Measurements from ENCODE around the gene LRRC74B.
"Not testable (repeated sequence)": the region's sequence is repeated elsewhere in the genome, so short reads cannot be mapped to it uniquely, and the experiment has no call there.

Gene LRRC74B

GRCh38 chr22:21077884-21078508, 32.2 kb downstream of the LRRC74B start:
- no peak for DNase-seq

- no peak for DNase-seq
Observed at GRCh38 chr22:21078916-21079315, 33.2 kb downstream of the LRRC74B start.

- no peak for DNase-seq
Observed at GRCh38 chr22:21079493-21079892, 33.7 kb downstream of the LRRC74B start.

DNA sequence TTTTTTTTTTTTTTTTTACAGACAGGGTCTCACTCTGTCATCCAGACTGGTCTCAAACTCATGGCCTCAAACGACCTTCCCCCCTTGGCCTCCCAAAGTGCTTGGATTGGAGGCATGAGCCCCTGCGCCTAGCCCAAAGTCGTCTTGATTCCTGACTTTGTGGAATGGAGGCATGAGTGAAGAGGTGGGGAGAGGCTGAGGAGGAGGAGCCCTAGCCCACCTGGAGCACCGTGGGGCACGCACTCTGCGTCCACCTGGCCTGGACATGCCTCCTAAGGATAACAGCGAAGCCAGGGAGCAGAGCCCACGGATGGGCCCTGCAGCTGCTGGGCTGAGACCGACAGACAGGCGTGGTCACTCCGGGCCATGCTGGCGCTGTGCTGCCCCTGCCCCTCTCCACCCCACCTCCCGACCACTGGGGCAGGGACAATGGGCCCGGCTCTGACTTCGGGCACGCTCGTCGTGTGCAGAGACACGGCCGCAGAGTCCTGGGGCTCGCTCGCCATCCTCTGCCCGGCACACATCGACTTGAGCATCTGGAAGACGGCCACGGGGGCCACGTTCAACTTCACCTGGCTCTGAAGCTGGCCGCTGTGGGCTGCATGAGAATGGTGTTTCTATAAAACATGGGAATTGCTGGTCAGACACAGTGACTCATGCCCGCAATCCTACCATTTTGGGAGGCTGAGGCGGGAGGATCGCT, 34.8 kb downstream of the LRRC74B start:
- no peak for DNase-seq

- DNase-seq, result no peak
Observed at GRCh38 chr22:21082248-21082647, 36.5 kb downstream of the LRRC74B start.

- DNase-seq, result no peak
Observed at GRCh38 chr22:21087119-21087518, 41.4 kb downstream of the LRRC74B start.

- not testable (repeated sequence) for DNase-seq
Observed at GRCh38 chr22:21087926-21088325, 42.2 kb downstream of the LRRC74B start.

- DNase-seq, result not testable (repeated sequence)
Observed at GRCh38 chr22:21091220-21091619, 45.5 kb downstream of the LRRC74B start.

DNA sequence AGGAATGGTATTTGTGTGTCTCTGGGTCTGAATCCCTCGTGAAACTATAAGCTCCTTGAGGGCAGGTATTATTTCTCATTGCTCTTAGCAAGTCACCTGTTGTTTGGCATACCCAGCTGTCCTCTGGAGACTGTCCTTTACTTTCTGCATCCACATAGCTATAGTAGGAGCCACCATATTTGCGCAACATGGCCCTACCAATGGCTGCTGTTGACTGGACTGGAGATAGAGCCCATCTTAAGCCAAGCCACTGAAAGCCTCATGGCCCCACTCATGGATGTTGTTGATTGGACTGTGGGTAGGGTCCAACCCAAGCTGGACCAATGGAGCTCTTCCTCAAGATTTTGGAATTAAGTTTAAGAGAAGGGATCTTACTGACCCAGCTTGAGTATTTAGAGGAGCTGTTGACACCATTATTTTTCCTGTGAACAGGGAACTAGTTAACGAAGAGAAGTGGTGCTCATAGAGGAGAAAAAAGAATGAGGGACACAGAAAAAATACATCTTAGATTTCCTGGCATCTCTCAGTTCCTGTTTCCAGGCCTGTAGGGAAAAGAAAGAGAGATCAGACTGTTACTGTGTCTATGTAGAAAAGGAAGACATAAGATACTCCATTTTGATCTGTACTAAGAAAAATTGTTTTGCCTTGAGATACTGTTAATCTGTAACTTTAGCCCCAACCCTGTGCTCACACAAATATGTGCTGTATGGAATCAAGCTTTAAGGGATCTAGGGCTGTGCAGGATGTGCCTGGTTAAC, 47.2 kb downstream of the LRRC74B start:
- no peak for DNase-seq

DNA sequence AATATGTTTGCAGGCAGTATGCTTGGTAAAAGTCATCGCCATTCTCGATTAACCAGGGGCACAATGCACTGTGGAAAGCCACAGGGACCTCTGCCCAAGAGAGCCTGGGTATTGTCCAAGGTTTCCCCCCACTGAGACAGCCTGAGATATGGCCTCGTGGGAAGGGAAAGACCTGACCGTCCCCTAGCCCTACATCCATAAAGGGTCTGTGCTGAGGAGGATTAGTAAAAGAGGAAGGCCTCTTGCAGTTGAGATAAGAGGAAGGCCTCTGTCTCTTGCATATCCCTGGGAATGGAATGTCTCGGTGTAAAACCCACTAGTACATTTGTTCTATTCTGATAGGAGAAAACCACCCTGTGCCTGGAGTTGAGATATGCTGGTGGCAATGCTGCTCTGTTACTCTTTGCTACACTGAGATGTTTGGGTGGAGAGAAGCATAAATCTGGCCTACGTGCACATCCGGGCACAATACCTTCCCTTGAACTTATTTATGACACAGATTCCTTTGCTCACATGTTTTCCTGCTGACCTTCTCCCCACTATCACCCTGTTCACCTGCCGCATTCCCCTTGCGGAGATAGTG, 47.9 kb downstream of the LRRC74B start:
- DNase-seq, result not testable (repeated sequence)

GRCh38 chr22:21094911-21095772, 49.4 kb downstream of the LRRC74B start:
- no peak for DNase-seq

DNA sequence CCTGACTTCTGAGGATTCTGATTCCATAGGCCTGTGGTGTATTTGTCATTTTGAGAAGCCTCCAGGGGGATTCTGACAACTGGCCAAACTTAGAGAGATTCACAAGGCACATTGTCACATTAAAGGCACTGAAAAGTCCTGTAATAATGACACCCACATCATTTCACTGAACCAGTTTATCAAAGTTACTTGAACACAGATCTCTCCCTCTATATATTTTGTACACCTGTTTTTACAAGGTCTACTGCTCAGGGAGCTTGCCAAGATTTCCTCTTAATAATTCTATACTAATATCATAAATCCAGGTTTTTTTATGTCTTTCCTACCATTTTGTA, 50.0 kb downstream of the LRRC74B start:
- no peak for DNase-seq

DNA sequence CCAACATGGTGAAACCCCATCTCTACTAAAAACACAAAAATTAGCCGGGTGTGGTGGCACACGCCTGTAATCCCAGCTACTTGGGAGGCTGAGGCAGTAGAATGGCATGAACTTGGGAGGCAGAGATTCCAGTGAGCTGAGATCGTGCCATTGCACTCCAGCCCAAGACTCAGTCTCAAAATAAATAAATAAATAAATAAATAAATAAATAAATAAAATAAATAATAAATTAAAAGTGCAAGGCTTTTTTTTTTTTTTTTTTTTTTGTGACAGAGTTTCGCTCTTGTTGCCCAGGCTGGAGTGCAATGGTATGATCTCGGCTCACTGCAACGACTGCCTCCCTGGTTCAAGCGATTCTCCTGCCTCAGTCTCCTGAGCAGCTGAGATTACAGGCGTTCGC, 51.1 kb downstream of the LRRC74B start:
- not testable (repeated sequence) for DNase-seq

DNA sequence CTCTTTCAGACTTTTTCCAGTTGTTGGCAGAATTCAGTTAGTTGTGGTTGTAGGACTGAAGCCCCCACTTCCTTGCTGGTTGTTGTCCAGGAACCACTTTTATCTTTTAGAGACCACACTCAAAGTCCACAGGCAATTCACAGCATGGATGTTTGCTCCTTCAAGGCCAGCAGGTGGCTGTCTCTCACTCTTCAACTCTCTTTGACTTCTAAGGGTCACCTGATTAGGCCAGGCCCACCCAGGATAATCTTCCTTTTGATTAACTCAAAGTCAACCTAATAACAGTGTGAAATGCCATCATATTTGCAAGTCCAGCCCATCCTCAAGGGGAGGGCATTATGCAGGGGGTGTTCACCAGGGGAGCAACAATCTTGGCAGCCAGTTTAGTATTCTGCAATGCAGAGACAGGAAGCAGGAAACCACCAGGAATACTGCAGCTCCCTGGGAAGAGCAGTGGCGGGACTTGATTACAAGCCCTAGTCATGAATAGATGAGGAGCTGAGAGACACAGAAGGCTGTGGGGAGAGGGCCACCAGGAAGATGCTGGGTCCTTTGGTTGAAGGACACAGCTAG, 52.4 kb downstream of the LRRC74B start:
- DNase-seq, result no peak

GRCh38 chr22:21099578-21099977, 53.8 kb downstream of the LRRC74B start:
- DNase-seq, result no peak

- DNase-seq, result peak; percentile 33
Observed at GRCh38 chr22:21100149-21101032, 54.6 kb downstream of the LRRC74B start.

DNA sequence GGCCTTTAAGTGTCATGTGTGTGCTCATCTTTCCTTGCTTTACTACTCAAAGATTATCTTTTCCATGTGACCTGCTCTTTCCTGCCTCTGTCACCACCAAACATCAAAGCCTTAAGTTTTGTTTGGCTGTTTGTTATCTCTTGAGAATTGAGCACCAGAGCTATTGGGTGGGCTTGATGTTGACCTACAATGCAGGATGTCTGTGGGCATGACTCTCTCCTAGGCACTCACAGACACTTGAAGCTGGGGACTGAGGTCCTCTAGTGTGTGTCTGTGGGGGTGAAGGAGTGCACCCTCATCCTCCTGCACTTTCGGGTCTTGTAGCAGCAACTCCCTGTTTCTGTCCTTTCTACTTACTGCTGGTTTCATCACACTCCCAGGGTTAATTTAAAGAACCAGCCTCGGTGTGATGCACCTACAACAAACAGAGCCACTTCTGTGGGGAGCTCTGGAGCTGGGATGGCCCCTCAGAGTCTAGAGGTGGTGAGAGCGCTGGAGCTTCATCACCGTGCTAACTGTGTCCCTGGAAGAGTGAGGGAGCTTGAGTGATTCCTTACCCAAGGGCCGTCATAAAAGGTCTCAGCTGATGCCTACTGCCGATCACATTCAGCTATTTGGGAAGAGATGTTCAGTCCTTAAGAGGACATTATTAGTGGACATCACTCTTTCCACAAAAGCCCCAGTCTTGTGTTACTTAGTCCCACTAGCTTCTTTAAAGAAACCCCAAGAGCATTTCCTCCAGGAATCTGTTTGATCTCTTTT, 56.3 kb downstream of the LRRC74B start:
- DNase-seq, result peak; percentile 13

- peak; percentile 49 for DNase-seq
Observed at GRCh38 chr22:21102659-21103267, 57.0 kb downstream of the LRRC74B start.

DNA sequence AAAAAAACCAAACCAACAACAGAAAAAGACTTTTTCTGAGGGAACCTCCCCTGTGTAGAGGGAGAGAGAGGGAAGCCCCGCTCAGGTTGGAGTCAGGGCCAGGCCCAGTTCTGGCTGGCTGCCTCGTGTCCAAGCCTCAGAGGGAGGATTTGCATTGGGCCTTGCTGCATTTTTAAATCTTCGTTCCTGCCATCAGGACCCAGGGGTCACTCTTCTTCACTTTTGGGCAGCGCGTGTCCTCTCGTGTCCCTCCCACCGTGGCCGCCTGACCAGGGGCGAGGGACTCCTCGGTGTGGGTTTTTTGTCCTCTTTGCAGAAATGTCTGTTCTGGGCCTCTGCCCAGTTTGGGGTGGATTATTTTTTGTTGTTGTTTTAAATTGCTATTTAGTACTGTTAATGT, 57.9 kb downstream of the LRRC74B start:
- DNase-seq, result no peak

Data from fibroblast of skin of abdomen (primary cell).